ENCODE data around the gene FOXRED2.
"Not testable (repeated sequence)": the region's sequence is repeated elsewhere in the genome, so short reads cannot be mapped to it uniquely, and the experiment has no call there.

Gene FOXRED2

GRCh38 chr22:36469094-36469710, 37.6 kb downstream of the FOXRED2 start:
- no peak for DNase-seq (ENCODE audit: low spot score)

DNA sequence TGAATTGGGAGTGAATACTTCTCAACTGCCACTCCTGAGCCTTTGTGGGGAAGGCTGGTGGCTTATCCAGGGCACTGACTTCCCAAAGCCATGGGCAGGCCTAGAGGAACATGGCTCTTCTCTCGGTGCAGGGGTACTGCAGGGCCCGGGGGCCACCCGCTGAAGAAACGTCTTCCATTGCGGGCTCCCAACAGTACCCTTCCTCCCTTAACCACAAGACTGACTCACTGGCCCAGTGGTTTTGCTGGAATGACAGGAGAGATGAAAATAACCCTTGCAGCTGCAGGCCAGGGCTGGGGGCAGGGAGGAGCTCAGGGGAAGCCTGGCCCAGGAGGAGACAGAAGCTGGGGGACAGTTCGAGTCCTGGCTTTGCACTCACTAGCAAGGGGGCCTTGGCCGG, 38.9 kb downstream of the FOXRED2 start:
- DNase-seq (ENCODE audit: low spot score) = no peak

DNA sequence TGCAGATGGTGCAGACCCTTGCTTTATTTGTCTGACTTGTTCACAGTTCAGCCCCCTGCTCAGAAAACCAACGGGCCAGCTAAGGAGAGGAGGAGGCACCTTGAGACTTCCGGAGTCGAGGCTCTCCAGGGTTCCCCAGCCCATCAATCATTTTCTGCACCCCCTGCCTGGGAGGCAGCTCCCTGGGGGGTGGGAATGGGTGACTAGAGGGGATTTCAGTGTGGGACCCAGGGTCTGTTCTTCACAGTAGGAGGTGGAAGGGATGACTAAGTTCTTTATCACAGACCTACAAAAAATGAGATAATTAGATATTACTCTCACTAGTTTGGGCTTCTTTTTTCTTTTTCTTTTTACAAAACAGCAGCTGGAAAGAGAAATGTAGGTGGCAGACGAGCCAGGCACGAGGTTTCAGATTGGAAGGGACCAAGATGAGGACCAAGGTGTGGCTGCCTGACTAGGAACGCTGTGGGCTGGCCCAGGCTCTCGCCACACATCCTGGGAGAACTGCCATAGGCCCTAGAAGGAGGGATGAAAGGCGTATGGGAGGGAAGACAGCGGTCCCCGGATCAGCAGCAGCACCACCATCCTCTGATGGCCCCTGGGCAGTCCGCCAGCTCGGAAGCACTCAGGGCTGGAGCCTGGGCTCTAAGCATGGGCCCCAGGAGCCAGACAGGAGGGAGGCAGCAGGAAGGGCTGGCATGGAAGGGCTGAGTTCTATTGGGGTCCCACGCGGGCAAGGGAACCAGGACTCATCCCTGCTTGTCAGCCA, 39.6 kb downstream of the FOXRED2 start:
- no peak for DNase-seq (ENCODE audit: low spot score)

GRCh38 chr22:36466258-36466657, 40.6 kb downstream of the FOXRED2 start:
- DNase-seq (ENCODE audit: low spot score) = no peak

GRCh38 chr22:36465232-36466021, 41.4 kb downstream of the FOXRED2 start:
- DNase-seq (ENCODE audit: low spot score) = no peak

- DNase-seq (ENCODE audit: low spot score) = no peak
These were observed 42.1 kb downstream of the FOXRED2 start for GRCh38 chr22:36464715-36465231.

DNA sequence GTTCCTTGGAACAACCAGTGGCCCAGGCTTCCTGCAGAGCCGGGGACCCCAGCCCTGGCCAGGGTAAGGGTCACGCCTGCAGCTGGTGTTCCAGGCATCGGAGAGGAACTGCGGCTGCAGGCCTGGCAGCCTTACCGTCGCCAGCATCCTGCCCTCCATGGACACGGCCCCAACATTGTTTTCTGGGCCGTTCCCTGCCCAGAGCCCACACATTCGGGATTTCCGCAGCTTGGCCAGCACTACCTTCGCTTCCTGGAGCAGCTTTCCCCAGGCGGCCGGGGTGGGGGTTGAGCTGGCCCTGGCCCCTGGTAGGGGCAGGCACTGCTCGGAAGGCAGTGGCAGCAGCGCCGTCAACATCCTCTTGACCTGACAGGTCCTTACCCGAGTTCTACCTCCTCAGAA, 43.1 kb downstream of the FOXRED2 start:
- DNase-seq (ENCODE audit: low spot score) = no peak

- no peak for DNase-seq (ENCODE audit: low spot score)
These were observed 44.9 kb downstream of the FOXRED2 start for GRCh38 chr22:36461665-36462649.

- DNase-seq (ENCODE audit: low spot score) = no peak
These were observed 46.6 kb downstream of the FOXRED2 start for GRCh38 chr22:36460202-36460601.

DNA sequence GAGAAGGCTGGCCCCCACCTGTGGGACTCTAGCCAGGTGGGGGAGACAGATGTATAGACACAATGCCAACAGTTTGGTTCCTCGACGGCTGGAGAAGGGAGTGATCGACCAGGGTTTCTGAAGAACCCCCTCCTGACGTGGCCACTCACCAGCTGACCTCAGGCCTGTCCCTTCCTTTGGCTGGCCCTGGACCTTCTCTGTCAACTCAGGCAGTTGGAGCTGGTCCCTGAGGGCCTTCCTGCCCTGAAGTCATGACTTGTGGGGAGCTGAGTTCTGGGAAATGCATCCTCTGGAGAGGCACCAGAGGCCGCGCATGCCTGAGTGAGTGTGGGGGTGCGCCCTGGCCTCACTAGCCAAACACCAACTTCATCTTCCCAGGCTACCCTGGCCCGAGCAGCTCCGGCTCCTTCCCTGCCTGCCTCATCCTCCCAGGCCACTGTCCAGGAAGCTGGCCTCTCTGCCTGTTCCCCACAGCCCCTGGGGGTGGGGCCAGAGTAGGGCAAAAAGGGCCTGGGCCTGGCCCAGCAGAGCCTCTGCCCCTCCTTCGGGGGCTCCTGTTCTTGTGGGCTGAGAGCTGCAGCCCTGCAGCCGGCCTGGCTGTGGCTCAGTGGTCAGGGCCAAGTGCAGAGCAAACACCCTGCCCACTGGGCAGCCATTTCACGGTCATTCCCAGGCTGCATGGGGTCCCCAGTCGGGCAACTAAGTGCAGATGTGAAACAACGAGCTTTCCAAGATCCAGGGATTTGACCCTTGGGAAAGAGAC, 49.0 kb downstream of the FOXRED2 start:
- no peak for DNase-seq (ENCODE audit: low spot score)

GRCh38 chr22:36456464-36456845, 50.4 kb downstream of the FOXRED2 start:
- DNase-seq (ENCODE audit: low spot score) = no peak

DNA sequence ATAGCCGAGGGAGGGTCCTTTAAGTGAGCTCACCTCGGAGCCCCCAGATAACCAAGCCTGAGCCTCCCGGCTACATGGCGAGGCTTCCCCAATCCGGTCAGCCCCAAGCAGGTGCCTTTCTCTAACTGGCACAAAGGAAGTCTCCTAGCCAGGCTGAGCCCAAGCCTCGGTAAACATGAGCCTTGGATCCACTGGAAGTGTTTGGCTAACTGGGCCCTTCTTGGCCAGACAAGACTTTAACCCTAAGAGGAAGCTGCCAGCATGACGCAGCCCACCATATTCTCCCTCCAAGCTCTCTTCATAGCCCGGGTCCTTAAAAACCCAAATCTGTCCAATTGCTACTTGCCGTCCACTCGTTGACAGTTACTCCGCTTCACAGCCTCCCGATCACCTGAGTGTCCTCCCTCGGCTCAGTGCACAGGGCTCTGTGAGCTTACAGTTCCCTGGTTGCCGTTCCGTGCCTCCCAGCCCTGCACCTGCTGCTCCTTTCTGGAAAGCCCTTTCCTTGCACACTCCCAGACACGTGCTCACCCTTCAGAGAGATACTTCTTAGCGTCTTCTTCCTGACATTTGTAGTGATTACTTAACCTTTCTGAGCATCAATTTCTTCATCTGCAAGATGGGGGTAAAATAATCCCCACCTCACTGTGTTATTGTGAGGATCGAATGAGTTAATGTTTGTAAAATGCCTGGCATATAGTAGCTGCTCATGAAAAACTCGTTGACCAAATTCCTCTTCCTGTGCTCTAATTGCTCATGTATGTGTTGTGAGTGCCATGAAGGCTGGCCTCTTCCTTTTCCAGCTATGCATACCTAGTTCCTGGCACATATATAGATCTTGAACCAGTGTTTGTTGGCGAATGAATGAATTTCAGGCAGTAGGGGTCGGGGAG, 51.0 kb downstream of the FOXRED2 start:
- DNase-seq (ENCODE audit: low spot score) = no peak

DNA sequence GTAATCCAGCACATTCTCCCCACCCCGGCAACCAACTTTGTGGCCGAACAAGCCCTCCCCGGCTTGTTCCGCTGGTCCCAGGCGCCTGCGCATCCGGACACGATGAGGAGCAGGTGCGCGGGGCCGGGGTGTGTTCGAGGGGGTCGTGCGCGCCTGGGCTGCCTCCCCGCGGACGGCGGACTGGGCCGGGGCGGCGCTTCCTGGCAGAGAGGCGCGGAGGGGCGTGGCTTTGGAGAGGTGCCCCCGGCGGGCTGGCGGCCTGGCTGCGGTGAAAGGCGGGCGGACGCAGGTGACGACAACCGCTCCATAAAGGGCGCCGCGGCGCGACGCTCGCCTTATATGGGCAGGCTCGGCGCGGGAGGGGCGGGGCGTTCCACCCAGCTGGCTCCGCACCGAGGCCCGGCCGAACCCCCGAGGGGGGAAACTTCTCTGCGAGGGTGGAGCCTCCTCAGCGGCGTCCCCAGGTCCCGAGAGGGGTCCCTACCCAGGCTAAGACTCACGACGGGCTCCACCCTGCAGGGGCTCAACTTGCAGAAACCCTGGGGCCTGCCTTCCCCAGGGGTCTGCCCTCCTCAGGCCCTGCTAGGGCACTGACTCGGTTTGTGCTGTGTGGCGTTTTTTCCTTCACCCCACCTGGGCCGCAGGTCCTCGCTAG, 51.8 kb downstream of the FOXRED2 start:
- DNase-seq (ENCODE audit: low spot score) = peak; percentile 94

GRCh38 chr22:36453855-36454378, 52.9 kb downstream of the FOXRED2 start:
- no peak for DNase-seq (ENCODE audit: low spot score)

- DNase-seq (ENCODE audit: low spot score) = peak; percentile 40
These were observed 53.7 kb downstream of the FOXRED2 start for GRCh38 chr22:36452978-36453607.

- DNase-seq (ENCODE audit: low spot score) = no peak
These were observed 54.4 kb downstream of the FOXRED2 start for GRCh38 chr22:36452250-36452977.

- DNase-seq (ENCODE audit: low spot score) = not testable (repeated sequence)
These were observed 55.9 kb downstream of the FOXRED2 start for GRCh38 chr22:36450923-36451322.

All from germinal center (tissue), 1 donor.